Esophagus muscularis mucosa (tissue), 4 donors: ENCODE results near the gene MSI2. TPM values are rescaled to one million over a fixed set of nuclear protein-coding genes. Genes with fewer than 3 reads are reported as not detected.

Experiments used
- DNase-seq: peaks from one replicate; pipeline ENCODE4 v3.0.0-alpha.2; 2017; ENCODE audit errors: extremely low spot score
- H3K27ac ChIP-seq, 4 donors: fragments of 200-600 bp; sonication (generic); replicated peaks in 1 of 4; 1 replicate in 3 of 4; 2 replicates in 1 of 4; pipeline ENCODE4 v1.5.1; 2016 to 2019; ENCODE audit warnings: mild to moderate bottlenecking in 1 of 4
- H3K27me3 ChIP-seq, 4 donors: fragments of 200-600 bp; sonication (generic); one replicate each; pipeline versions ENCODE4 v1.5.1 to v1.6.0; 2016 to 2019
- H3K36me3 ChIP-seq, 4 donors: fragments of 200-600 bp; sonication (generic); one replicate each; pipeline ENCODE4 v1.5.1; 2016 to 2019
- H3K4me1 ChIP-seq, 4 donors: fragments of 200-600 bp; sonication (generic); one replicate each; pipeline ENCODE4 v1.5.1; 2016 to 2019
- H3K4me3 ChIP-seq, 4 donors: fragments of 200-600 bp; sonication (generic); 1 replicate in 2 of 4; 2 replicates in 2 of 4; pipeline ENCODE4 v1.5.1; 2016 to 2019; ENCODE audit warnings: mild to moderate bottlenecking in 4 of 4, moderate library complexity in 1 of 4
- H3K9me3 ChIP-seq, 4 donors: fragments of 200-600 bp; sonication (generic); 1 replicate in 3 of 4; 2 replicates in 1 of 4; pipeline ENCODE4 v1.5.1; 2016 to 2019
- CTCF ChIP-seq, 3 experiments: fragments of 200-600 bp in 2 of 3; fragments of 450-650 bp in 1 of 3; sonication (generic) in 2 of 3; IDR thresholded peaks; one replicate each; pipeline ENCODE4 v1.5.1; 2017 to 2019; ENCODE audit warnings: antibody characterized with exemption in 3 of 3, mild to moderate bottlenecking in 2 of 3, moderate library complexity in 1 of 3
- EP300 ChIP-seq: sonication (generic); formaldehyde crosslinking; IDR thresholded peaks from one replicate; pipeline ENCODE4 v1.6.1; 2017; ENCODE audit warnings: antibody characterized with exemption
- POLR2A ChIP-seq: fragments of 450-650 bp; IDR thresholded peaks from one replicate; pipeline ENCODE4 v1.6.1; 2017; ENCODE audit warnings: antibody characterized with exemption, moderate library complexity, mild to moderate bottlenecking, low read depth
- POLR2AphosphoS5 ChIP-seq, 2 donors: sonication (generic); formaldehyde crosslinking; IDR thresholded peaks; one replicate each; pipeline ENCODE4 v1.6.1; 2017; ENCODE audit warnings: antibody characterized with exemption in 2 of 2
- WGBS: methylation state at CpG from one replicate; pipeline ENCODE4 v1.1.5; 2018; 5-methylcytosine and 5-hydroxymethylcytosine counted together
- intact Hi-C: fragments of 100-400 bp; cut with DNase I; formaldehyde crosslinking; loops from one replicate; pipeline ENCODE4 v1.15.1; 2023
- total RNA-seq, 4 donors: library from RNA; depleted of rRNA; stranded (reverse); fragments of >200 nt; gene quantifications; one replicate each; pipeline versions ENCODE4 v1.1.0 to v1.2.1, GENCODE V29; 2016

The MSI2 gene
- total RNA-seq, 4 donors from 2014 or later, result 28.8 to 39.0 (median 29.6) TPM

GRCh38 chr17:57407287-57408070 lies 151.2 kb downstream of the MSI2 start:
- no peaks in the 10 kb centered on the region for H3K9me3 ChIP-seq
- H3K36me3 ChIP-seq, result peaks cover 0 to 5% (median 0%) of the 10 kb centered on the region in 4 donors
- H3K27me3 ChIP-seq, result no peaks in the 10 kb centered on the region
- TF ChIP-seq POLR2A, result no peak
- TF ChIP-seq EP300, result no peak
- no peak for TF ChIP-seq POLR2AphosphoS5 (IDR thresholded peaks at IDR 0.05)
- TF ChIP-seq CTCF (IDR thresholded peaks at IDR 0.05), result no peak
- WGBS, result 90% methylated on average over 9 of the region's 9 CpGs
- no peak for DNase-seq
- intact Hi-C loops, result no loop called here
- H3K27ac ChIP-seq, result no peak overlapping the region
- H3K4me1 ChIP-seq, result peaks cover 34 to 44% (median 37%) of the 10 kb centered on the region in 4 donors
- H3K4me3 ChIP-seq, result no peak overlapping the region

GRCh38 chr17:57408071-57408811 lies 151.9 kb downstream of the MSI2 start:
- H3K27ac ChIP-seq, result no peak overlapping the region
- intact Hi-C loops, result no loop called here
- 82% methylated on average over 13 of the region's 13 CpGs for WGBS

GRCh38 chr17:57410169-57410568 lies 153.8 kb downstream of the MSI2 start:
- no peaks in the 10 kb centered on the region for H3K36me3 ChIP-seq
- no peak overlapping the region for H3K27ac ChIP-seq
- TF ChIP-seq EP300 (no peak), POLR2A (no peak), POLR2AphosphoS5 (IDR thresholded peaks at IDR 0.05) (no peak), CTCF (IDR thresholded peaks at IDR 0.05) (no peak)
- no peak for DNase-seq
- H3K27me3 ChIP-seq, result no peaks in the 10 kb centered on the region
- intact Hi-C loops, result no loop called here
- 81% methylated on average over 6 of the region's 6 CpGs for WGBS
- H3K4me1 ChIP-seq, result peaks cover 22 to 37% (median 28%) of the 10 kb centered on the region in 4 donors
- H3K9me3 ChIP-seq, result no peaks in the 10 kb centered on the region
- H3K4me3 ChIP-seq, result no peak overlapping the region

More at GRCh38 chr17:57408071-57408811, 151.9 kb downstream of the MSI2 start:
- no peaks in the 10 kb centered on the region for H3K36me3 ChIP-seq
- H3K9me3 ChIP-seq, result no peaks in the 10 kb centered on the region
- no peak for DNase-seq
- TF ChIP-seq EP300, result no peak
- no peak for TF ChIP-seq POLR2A
- TF ChIP-seq CTCF (IDR thresholded peaks at IDR 0.05), result no peak
- no peak for TF ChIP-seq POLR2AphosphoS5 (IDR thresholded peaks at IDR 0.05)
- H3K4me3 ChIP-seq, result no peak overlapping the region
- H3K4me1 ChIP-seq, result peaks cover 26 to 44% (median 37%) of the 10 kb centered on the region in 4 donors
- H3K27me3 ChIP-seq, result no peaks in the 10 kb centered on the region

GRCh38 chr17:57412520-57413096 lies 156.3 kb downstream of the MSI2 start:
- Histone ChIP-seq H3K27ac (no peak overlapping the region), H3K9me3 (no peaks in the 10 kb centered on the region), H3K27me3 (no peaks in the 10 kb centered on the region), H3K36me3 (no peaks in the 10 kb centered on the region), H3K4me3 (no peak overlapping the region), H3K4me1 (peaks cover 2 to 13% (median 6%) of the 10 kb centered on the region in 4 donors)
- intact Hi-C loops, result no loop called here
- WGBS, result 68% methylated on average over 2 of the region's 2 CpGs
- no peak for DNase-seq
- TF ChIP-seq EP300 (no peak), POLR2A (no peak), CTCF (IDR thresholded peaks at IDR 0.05) (no peak), POLR2AphosphoS5 (IDR thresholded peaks at IDR 0.05) (no peak)
